WTC11 (cell line): ENCODE data around the gene LARP4B. TPM values are rescaled to one million over a fixed set of nuclear protein-coding genes. Genes with fewer than 3 reads are reported as not detected.
A peak's percentile ranks its signal among the peaks of the same experiment; 100 is the strongest.

Experiments used
- ATAC-seq: fragments of 200-7000 bp; cut with Tn5 transposase; 2 replicates; pipeline ENCODE4 v1.10.0; 2021; ENCODE audit warnings: mild to moderate bottlenecking, moderate library complexity
- CTCF ChIA-PET: fragments of 300-600 bp; sonication (Branson Sonifier 250); formaldehyde crosslinking; loops from one replicate; lab custom pipeline; 2021; ENCODE audit warnings: antibody characterized with exemption; lab: Charles Lee
- POLR2A ChIA-PET: fragments of 350-600 bp; sonication (Branson Sonifier 250); formaldehyde crosslinking; loops from one replicate; lab custom pipeline; 2021; ENCODE audit warnings: antibody characterized with exemption; lab: Charles Lee
- DNase-seq: peaks from one replicate; pipeline ENCODE4 v3.0.0; 2021; ENCODE audit warnings: low spot score
- H3K27ac Mint-ChIP-seq: 2 replicates; pipeline ENCODE4 v1.8.0; 2021; ENCODE audit warnings: mixed read lengths
- H3K27me3 Mint-ChIP-seq: 2 replicates; pipeline ENCODE4 v1.8.0; 2021; ENCODE audit warnings: low read depth, mild to moderate bottlenecking, moderate library complexity, mixed read lengths
- H3K36me3 Mint-ChIP-seq: 2 replicates; pipeline ENCODE4 v1.8.0; 2021; ENCODE audit warnings: mixed read lengths
- H3K4me1 Mint-ChIP-seq: 2 replicates; pipeline ENCODE4 v1.8.0; 2022; ENCODE audit warnings: mixed read lengths
- H3K4me3 Mint-ChIP-seq: 2 replicates; pipeline ENCODE4 v1.8.0; 2021; ENCODE audit warnings: mild to moderate bottlenecking, moderate library complexity, mixed read lengths
- H3K9me3 Mint-ChIP-seq: 2 replicates; pipeline ENCODE4 v1.8.0; 2021; ENCODE audit warnings: mixed read lengths
- AFF4 ChIP-seq: sonication (generic); formaldehyde crosslinking; IDR thresholded peaks from 2 replicates; pipeline ENCODE4 v1.8.1; 2023; ENCODE audit warnings: mild to moderate bottlenecking, missing genetic modification reagents, borderline replicate concordance
- ETV6 ChIP-seq: sonication (generic); formaldehyde crosslinking; IDR thresholded peaks from 2 replicates; pipeline ENCODE4 v1.8.1; 2022; ENCODE audit warnings: mild to moderate bottlenecking, missing genetic modification reagents
- JAZF1 ChIP-seq: fragments of 250-450 bp; sonication (Bioruptor Pico); IDR thresholded peaks from 2 replicates; pipeline ENCODE4 v1.9.0; 2021; ENCODE audit warnings: moderate library complexity, mild to moderate bottlenecking, inconsistent platforms
- KAT7 ChIP-seq: sonication (generic); formaldehyde crosslinking; IDR thresholded peaks from 2 replicates; pipeline ENCODE4 v1.8.1; 2023; ENCODE audit warnings: missing genetic modification reagents, mild to moderate bottlenecking, borderline replicate concordance
- PRDM15 ChIP-seq: sonication (generic); formaldehyde crosslinking; IDR thresholded peaks from 2 replicates; pipeline ENCODE4 v1.8.0; 2022; ENCODE audit warnings: missing genetic modification reagents
- PRRX2 ChIP-seq: fragments of 250-450 bp; sonication (Bioruptor Pico); IDR thresholded peaks from 2 replicates; pipeline ENCODE4 v1.8.0; 2021; ENCODE audit warnings: mild to moderate bottlenecking
- TCF7 ChIP-seq: sonication (generic); formaldehyde crosslinking; IDR thresholded peaks from 2 replicates; pipeline ENCODE4 v1.8.0; 2022; ENCODE audit warnings: mild to moderate bottlenecking, low read depth, missing genetic modification reagents, moderate library complexity
- TEAD4 ChIP-seq: sonication (generic); formaldehyde crosslinking; IDR thresholded peaks from 2 replicates; pipeline ENCODE4 v1.8.0; 2022; ENCODE audit warnings: mild to moderate bottlenecking, missing genetic modification reagents
- ZNF121 ChIP-seq: sonication (generic); formaldehyde crosslinking; IDR thresholded peaks from 2 replicates; pipeline ENCODE4 v1.8.0; 2023; ENCODE audit warnings: missing genetic modification reagents
- ZNF232 ChIP-seq: sonication (generic); formaldehyde crosslinking; IDR thresholded peaks from 2 replicates; pipeline ENCODE4 v1.8.0; 2022; ENCODE audit warnings: mild to moderate bottlenecking, missing genetic modification reagents
- total RNA-seq: library from RNA; stranded (reverse); gene quantifications from 3 replicates; pipeline ENCODE4 v1.2.3, GENCODE V29; 2021
- TF ChIP-seq, protein P1 (sequence below): sonication (generic); formaldehyde crosslinking; conservative IDR thresholded peaks from 2 replicates; pipeline ENCODE4 v1.8.1; 2022; ENCODE audit warnings: mild to moderate bottlenecking, missing genetic modification reagents
- TF ChIP-seq, protein P2 (sequence below): sonication (generic); formaldehyde crosslinking; IDR thresholded peaks from 2 replicates; pipeline ENCODE4 v1.8.1; 2023; ENCODE audit warnings: mild to moderate bottlenecking, missing genetic modification reagents, moderate library complexity
- TF ChIP-seq, protein P3 (sequence below): sonication (generic); formaldehyde crosslinking; IDR thresholded peaks from 2 replicates; pipeline ENCODE4 v1.8.0; 2022; ENCODE audit warnings: mild to moderate bottlenecking, missing genetic modification reagents
- TF ChIP-seq, protein P4 (sequence below): fragments of 200-600 bp; IDR thresholded peaks from 2 replicates; pipeline ENCODE4 v1.8.0; 2022; ENCODE audit warnings: antibody characterized with exemption
- TF ChIP-seq, protein P5 (sequence below): sonication (generic); formaldehyde crosslinking; IDR thresholded peaks from 2 replicates; pipeline ENCODE4 v1.8.0; 2023; ENCODE audit warnings: mild to moderate bottlenecking, missing genetic modification reagents
- TF ChIP-seq, protein P6 (sequence below): sonication (generic); formaldehyde crosslinking; IDR thresholded peaks from 2 replicates; pipeline ENCODE4 v1.8.1; 2022; ENCODE audit warnings: mild to moderate bottlenecking, missing genetic modification reagents, moderate library complexity, borderline replicate concordance

LARP4B gene
- total RNA-seq, 1 experiment from 2014 or later = 87.1 TPM

GRCh38 chr10:917416-917720 is 14.1 kb downstream of the LARP4B start:
- Mint-ChIP-seq H3K4me3 (no peak overlapping the region), H3K36me3 (0 out of 2 replicates have a peak, but pooled peaks cover 11% of the 10 kb centered on the region), H3K9me3 (0 out of 2 replicates have a peak, but pooled peaks cover 3% of the 10 kb centered on the region), H3K4me1 (peaks cover 3% of the 10 kb centered on the region; the same call in 1 of the 2 replicates), H3K27me3 (no peaks in the 10 kb centered on the region), H3K27ac (no peak overlapping the region)
- DNase-seq = no peak
- ChIA-PET POLR2A (no interaction called here), CTCF (no interaction called here)
- no peak for ATAC-seq
- TF ChIP-seq PRRX2 (CRISPR knock-in tag) (no peak), JAZF1 (no peak), AFF4 (CRISPR knock-in tag) (no peak), KAT7 (CRISPR knock-in tag) (no peak), TCF7 (no peak), PRDM15 (CRISPR knock-in tag) (no peak), ETV6 (no peak)
- TF ChIP-seq, protein P1, sequence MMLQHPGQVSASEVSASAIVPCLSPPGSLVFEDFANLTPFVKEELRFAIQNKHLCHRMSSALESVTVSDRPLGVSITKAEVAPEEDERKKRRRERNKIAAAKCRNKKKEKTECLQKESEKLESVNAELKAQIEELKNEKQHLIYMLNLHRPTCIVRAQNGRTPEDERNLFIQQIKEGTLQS (CRISPR knock-in tag) = no peak

DNA sequence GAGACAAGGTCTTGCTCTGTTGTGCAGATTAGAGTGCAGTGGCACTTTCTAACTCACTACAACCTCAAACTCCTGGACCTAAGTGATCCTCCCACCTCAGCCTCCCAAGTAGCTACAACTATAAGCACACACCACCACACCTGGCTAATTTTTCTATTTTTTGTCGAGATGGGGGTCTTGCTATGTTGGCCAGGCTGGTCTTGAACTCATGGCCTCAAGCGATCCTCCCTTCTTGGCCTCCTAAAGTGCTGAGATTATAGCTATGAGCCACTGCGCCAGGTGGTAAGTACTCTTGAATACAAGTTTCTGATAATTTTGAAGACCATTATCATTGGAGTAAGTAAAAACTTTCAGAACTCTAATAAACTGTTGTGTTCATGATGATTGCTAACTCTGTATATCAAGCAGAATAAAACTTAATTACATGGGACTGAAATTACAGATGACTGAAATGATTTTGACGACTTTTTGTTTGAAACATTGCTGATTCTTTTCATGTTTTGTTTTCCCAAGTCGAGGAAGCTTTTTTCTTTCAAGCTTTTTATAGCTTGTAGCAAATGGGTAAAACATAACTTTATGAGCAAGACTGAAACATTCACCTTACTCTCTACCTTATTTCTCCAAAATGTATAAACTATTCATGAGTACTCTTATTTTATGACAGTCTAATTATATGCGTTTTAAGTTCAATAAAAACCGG is 14.6 kb downstream of the LARP4B start:
- no peak overlapping the region for H3K27ac Mint-ChIP-seq
- ATAC-seq (no peak), DNase-seq (no peak)
- 0 out of 2 replicates have a peak, but pooled peaks cover 3% of the 10 kb centered on the region for H3K9me3 Mint-ChIP-seq
- H3K27me3 Mint-ChIP-seq = no peaks in the 10 kb centered on the region
- no peak overlapping the region for H3K4me3 Mint-ChIP-seq
- ChIA-PET POLR2A (no interaction called here), CTCF (no interaction called here)
- TF ChIP-seq, protein P2, sequence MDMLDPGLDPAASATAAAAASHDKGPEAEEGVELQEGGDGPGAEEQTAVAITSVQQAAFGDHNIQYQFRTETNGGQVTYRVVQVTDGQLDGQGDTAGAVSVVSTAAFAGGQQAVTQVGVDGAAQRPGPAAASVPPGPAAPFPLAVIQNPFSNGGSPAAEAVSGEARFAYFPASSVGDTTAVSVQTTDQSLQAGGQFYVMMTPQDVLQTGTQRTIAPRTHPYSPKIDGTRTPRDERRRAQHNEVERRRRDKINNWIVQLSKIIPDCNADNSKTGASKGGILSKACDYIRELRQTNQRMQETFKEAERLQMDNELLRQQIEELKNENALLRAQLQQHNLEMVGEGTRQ = no peak
- TF ChIP-seq ZNF121 = peak; percentile 83; the same call in 1 of the 2 replicates
- 0 out of 2 replicates have a peak, but pooled peaks cover 8% of the 10 kb centered on the region for H3K36me3 Mint-ChIP-seq
- peaks cover 3% of the 10 kb centered on the region; the same call in 1 of the 2 replicates for H3K4me1 Mint-ChIP-seq

GRCh38 chr10:909831-910230 is 21.7 kb downstream of the LARP4B start:
- peak overlapping the region; percentile 86 for H3K27ac Mint-ChIP-seq
- ChIA-PET CTCF (interaction anchor here (1.8 kb wide), 1 partner anchor 78 kb away, joined by 4 read pairs; the partner anchor contains the start of gene GTPBP4), POLR2A (no interaction called here)
- no peaks in the 10 kb centered on the region for H3K27me3 Mint-ChIP-seq
- H3K4me1 Mint-ChIP-seq = peaks cover 23% of the 10 kb centered on the region
- ATAC-seq (peak; percentile 78), DNase-seq (no peak)
- H3K36me3 Mint-ChIP-seq = peaks cover 9% of the 10 kb centered on the region
- H3K9me3 Mint-ChIP-seq = no peaks in the 10 kb centered on the region
- no peak overlapping the region for H3K4me3 Mint-ChIP-seq
- TF ChIP-seq, protein P3, sequence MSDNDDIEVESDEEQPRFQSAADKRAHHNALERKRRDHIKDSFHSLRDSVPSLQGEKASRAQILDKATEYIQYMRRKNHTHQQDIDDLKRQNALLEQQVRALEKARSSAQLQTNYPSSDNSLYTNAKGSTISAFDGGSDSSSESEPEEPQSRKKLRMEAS = no peak
- TF ChIP-seq, protein P4, sequence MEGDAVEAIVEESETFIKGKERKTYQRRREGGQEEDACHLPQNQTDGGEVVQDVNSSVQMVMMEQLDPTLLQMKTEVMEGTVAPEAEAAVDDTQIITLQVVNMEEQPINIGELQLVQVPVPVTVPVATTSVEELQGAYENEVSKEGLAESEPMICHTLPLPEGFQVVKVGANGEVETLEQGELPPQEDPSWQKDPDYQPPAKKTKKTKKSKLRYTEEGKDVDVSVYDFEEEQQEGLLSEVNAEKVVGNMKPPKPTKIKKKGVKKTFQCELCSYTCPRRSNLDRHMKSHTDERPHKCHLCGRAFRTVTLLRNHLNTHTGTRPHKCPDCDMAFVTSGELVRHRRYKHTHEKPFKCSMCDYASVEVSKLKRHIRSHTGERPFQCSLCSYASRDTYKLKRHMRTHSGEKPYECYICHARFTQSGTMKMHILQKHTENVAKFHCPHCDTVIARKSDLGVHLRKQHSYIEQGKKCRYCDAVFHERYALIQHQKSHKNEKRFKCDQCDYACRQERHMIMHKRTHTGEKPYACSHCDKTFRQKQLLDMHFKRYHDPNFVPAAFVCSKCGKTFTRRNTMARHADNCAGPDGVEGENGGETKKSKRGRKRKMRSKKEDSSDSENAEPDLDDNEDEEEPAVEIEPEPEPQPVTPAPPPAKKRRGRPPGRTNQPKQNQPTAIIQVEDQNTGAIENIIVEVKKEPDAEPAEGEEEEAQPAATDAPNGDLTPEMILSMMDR = no peak
- TF ChIP-seq TEAD4 (CRISPR knock-in tag) = no peak
- TF ChIP-seq, protein P5, sequence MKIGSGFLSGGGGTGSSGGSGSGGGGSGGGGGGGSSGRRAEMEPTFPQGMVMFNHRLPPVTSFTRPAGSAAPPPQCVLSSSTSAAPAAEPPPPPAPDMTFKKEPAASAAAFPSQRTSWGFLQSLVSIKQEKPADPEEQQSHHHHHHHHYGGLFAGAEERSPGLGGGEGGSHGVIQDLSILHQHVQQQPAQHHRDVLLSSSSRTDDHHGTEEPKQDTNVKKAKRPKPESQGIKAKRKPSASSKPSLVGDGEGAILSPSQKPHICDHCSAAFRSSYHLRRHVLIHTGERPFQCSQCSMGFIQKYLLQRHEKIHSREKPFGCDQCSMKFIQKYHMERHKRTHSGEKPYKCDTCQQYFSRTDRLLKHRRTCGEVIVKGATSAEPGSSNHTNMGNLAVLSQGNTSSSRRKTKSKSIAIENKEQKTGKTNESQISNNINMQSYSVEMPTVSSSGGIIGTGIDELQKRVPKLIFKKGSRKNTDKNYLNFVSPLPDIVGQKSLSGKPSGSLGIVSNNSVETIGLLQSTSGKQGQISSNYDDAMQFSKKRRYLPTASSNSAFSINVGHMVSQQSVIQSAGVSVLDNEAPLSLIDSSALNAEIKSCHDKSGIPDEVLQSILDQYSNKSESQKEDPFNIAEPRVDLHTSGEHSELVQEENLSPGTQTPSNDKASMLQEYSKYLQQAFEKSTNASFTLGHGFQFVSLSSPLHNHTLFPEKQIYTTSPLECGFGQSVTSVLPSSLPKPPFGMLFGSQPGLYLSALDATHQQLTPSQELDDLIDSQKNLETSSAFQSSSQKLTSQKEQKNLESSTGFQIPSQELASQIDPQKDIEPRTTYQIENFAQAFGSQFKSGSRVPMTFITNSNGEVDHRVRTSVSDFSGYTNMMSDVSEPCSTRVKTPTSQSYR (CRISPR knock-in tag) = no peak
- no peak for TF ChIP-seq ZNF232 (CRISPR knock-in tag)
- TF ChIP-seq, protein P6, sequence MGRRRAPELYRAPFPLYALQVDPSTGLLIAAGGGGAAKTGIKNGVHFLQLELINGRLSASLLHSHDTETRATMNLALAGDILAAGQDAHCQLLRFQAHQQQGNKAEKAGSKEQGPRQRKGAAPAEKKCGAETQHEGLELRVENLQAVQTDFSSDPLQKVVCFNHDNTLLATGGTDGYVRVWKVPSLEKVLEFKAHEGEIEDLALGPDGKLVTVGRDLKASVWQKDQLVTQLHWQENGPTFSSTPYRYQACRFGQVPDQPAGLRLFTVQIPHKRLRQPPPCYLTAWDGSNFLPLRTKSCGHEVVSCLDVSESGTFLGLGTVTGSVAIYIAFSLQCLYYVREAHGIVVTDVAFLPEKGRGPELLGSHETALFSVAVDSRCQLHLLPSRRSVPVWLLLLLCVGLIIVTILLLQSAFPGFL = no peak
- no peak for TF ChIP-seq ZNF121
